ENCODE data around the gene RABEPK.
"Not testable (repeated sequence)": the region's sequence is repeated elsewhere in the genome, so short reads cannot be mapped to it uniquely, and the experiment has no call there.

RABEPK gene, protein sequence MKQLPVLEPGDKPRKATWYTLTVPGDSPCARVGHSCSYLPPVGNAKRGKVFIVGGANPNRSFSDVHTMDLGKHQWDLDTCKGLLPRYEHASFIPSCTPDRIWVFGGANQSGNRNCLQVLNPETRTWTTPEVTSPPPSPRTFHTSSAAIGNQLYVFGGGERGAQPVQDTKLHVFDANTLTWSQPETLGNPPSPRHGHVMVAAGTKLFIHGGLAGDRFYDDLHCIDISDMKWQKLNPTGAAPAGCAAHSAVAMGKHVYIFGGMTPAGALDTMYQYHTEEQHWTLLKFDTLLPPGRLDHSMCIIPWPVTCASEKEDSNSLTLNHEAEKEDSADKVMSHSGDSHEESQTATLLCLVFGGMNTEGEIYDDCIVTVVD

DNA sequence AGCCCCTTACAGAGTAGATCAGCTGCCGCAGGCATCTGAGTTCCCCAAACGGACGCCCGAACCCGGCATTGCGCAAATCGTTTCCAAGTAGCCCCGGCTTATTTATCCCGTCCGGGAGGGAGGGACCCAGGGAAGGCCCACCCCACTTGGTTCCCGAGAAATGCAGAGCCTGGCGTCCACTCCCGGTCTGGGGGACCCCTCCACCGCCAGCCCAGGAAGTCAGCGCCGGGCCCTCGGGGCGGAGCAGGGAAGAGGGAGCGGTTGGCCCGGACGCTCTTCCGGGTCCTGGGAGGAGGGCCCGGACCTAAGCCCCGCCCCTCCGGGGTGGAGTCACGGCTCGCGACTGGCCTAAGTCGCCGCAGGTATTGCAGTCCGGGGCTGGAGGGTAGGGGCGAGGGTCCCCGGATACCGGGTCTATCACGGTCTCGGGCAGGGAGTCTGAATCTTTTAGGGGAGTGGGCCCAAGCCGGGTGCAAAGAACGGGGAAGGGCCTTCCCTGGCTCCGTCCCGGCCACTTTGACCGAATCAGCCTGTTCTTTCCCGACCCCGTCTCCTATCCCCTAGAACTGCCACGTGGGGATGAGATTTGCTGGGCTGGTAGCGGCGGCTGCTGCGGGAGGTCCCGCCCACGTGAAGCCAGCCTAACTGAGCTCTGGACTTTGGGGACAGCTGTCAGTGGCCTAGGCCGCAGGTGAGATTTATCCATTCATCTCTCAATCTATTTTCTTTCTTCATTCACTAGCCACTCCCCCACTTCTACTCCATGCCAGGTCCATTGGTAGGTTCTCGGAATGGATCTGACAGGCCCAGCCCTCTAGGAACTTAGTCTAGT lies at the start of gene RABEPK:
Gene RABEPK, plus strand, starts transcription at position 327 of the 832 bp plus-strand sequence. CDS start 2,472 bp downstream, outside the sequence.
- DNase-seq (ENCODE audit: low read depth in 2 of 2), result peak; percentile 90

DNA sequence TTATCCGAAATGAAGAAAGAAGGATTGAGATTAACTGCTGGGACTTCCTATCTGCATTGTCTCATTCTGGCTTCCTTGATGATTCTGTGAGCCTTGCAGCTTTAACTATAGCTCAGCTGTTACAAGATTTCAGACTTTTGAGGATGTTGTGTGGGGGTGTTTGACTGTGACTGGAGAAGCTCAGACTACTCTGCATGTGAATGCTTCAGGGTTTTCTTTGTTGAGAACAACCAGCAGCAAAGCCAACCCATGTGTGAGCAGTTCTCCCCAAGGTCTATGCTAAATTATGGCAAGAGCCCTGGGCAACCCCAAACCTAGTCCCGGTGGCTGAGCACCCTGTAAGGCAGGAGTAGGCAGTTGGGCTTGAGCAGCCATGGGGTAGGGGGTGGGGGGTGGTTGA lies 48.6 kb upstream of the RABEPK start:
- no peak for DNase-seq (ENCODE audit: low read depth in 2 of 2)

DNA sequence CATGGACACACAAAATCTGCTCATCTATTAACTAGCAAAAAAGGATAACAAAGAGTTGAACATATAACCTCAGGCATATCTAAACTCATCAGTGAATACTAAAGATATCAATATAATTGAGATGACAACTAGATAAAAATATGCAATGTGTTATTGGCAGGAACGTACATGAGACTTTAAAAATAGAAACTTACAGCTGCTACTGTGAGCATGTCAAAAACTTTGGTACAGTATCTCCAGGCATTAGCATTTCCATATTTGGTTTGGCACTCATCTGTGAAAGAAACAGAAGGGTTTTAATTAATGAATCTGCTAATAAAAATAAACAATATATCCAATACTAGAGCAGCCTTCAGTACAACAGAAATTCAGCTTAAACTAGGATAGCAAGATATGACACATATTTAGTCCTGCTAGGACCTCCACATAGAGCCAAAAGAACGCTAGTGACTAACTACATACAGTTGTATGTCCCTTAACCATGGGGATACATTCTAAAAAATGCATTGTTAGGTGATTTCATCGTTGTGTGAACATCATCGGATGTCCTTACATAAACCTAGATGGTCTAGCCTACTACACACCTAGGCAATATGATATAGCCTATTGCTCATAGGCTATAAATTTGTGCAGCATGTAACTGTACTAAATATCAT lies 46.5 kb upstream of the RABEPK start:
- DNase-seq (ENCODE audit: low read depth in 2 of 2), result no peak

DNA sequence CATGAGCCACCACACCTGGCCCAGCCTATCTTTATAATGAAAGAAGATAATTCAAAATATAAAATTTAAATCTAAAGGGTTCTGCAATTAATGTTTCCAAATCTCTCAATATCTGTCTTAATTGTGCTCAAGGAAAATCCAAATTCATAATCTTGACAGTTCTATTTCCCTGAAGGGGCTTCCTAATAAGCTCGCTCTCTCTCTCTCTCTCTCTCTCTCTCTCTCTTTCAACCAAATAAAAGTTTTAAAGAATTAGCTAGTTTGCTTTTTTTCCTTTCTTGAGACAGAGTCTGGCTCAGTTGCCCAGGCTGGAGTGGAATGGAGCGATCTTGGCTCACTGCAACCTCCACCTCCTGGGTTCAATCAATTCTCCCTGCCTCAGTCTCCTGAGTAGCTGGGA lies 43.8 kb upstream of the RABEPK start:
- DNase-seq (ENCODE audit: low read depth in 2 of 2), result no peak

DNA sequence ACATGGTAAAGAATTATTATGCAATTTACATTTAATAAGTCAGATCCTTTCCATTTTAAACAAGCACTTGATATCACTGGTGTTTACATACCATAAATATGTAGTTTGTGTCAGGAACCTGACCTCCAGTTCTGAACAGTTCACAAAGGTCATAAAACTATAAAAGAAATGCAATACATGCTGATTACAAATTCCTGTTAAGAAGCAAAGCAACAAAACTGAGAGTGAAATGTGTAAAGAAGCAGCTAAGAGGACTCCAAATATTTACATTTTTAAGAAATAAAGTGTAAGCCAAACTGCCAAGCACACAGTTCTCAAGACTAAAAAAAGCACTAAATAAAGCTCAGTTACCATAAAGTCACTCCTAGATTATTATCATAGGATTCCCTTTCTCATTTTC lies 39.6 kb upstream of the RABEPK start:
- DNase-seq (ENCODE audit: low read depth in 2 of 2), result no peak

DNA sequence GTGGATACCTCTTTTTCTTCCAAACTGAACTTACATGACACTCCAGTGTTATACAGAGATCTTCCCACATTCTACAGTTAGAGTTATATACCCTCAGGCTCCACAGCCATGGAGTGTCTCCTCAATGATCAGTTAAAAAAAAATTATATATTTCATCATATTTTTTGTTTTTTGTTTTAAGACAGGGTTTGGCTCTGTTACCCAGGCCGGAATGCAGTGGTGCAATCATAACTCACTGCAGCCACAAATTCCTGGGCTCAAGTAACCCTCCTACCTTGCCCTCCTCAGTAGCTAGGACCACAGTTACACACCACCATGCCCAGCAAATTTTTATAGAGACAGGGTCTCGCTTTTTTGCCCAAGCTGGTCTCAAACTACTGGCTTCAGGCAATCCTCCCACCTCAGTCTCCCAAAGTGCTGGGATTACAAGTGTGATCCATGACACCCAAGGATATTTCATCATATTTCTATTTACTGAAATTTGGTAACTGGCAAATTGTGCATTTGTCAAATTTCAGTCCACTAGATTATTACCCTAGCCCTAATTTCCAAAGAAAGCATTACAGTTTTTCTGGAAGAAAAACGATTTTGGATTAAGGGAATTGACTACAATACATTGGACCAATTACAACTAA lies 38.9 kb upstream of the RABEPK start:
- no peak for DNase-seq (ENCODE audit: low read depth in 2 of 2)

DNA sequence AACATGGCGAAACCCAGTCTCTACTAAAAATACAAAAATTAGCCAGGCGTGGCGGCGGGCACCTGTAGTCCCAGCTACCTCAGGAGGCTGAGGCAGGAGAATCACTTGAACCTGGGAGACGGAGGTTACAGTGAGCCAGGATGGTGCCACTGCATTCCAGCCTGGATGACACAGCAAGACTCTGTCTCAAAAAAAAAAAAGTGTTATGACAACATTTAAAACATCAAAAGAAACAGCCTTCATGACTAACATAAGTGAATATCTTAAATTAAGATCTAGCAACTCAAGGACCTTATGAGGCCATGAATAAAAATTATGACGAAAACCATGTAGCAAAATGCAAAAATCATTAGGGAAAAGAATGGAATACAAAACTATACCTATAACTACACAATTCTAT lies 37.5 kb upstream of the RABEPK start:
- not testable (repeated sequence) for DNase-seq (ENCODE audit: low read depth in 2 of 2)

DNA sequence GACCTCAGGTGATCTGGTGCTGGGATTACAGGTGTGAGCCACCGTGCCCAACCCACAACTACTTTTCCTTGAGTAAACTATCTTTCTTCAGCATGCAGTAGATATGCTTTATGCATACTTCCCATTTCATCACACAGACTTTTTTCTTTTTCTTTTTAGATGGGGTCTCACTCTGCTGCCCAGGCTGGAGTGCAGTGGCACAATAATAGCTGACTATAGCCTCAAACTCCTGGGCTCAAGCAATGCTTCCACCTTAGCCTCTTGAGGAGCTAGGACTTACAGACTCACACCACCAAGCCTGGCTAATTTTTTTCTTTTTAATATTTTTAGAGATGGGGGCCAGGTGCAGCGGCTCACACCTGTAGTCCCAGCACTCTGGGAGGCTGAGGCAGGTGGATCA lies 33.6 kb upstream of the RABEPK start:
- DNase-seq (ENCODE audit: low read depth in 2 of 2), result no peak

DNA sequence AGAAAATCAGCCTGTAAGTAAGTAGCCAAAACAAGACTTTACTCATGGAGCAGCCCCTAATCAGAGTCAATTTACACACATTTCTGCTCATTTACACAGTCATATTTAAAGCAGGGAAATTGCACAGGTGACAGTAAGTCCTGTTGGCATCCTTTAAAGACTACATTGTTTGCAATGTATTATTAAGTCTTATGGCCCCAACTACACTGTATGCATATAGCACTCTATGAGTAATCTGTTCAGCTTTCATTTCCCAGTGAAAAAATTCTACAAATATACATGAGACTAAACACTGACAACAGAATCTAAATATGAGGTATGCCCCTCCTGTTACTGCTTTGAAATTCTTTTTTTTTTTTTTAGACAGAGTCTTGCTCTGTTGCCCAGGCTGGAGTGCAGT lies 30.4 kb upstream of the RABEPK start:
- DNase-seq (ENCODE audit: low read depth in 2 of 2), result no peak

DNA sequence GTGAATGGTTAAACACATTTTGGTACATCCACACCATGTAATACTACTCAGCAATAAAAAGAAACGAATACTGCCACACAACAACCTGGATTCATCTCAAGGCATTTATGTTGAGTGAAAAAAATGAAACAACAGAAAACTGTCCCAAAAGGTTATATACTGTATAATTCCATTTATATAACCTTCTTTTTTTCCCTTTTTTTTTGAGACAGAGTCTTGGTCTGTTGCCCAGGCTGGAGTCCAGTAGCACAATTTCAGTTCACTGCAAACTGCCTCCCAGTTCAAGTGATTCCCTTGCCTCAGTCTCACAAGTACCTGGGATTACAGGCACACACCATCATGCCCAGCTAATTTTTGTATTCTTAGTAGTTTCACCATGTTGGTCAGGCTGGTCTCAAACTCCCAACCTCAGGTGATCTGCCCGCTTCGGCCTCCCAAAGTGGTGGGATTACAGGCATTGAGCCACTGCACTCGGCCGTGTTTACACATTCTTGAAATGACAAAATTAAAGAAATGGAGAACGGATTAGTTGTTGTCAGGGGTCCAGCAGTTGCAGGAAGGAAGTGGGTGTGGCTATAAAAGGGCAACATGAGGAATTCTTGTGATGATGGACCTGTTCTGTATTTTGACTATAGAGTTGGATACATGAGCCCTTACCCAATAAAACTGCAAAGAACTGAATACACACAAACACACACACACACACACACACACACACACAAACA lies 28.1 kb upstream of the RABEPK start:
- DNase-seq (ENCODE audit: low read depth in 2 of 2), result no peak

DNA sequence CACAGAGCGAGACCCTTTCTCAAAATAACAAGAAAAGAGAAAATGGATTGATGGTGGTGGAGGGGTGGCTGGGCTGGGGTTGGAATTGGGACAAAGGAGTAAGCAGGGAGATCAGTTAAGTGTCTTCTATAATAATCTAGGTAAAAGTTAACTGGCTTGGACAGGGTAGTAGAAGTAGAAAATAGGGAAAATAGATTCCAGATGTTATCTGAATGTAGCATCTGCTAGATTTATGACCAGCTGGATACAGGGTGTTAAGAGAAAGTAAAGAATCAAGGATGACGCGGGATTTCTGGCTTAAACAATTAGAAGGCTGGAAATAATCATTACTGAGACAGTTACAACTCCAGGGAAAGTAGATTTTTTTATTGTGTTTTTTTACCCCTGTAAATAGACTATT lies 23.7 kb upstream of the RABEPK start:
- DNase-seq (ENCODE audit: low read depth in 2 of 2), result no peak

DNA sequence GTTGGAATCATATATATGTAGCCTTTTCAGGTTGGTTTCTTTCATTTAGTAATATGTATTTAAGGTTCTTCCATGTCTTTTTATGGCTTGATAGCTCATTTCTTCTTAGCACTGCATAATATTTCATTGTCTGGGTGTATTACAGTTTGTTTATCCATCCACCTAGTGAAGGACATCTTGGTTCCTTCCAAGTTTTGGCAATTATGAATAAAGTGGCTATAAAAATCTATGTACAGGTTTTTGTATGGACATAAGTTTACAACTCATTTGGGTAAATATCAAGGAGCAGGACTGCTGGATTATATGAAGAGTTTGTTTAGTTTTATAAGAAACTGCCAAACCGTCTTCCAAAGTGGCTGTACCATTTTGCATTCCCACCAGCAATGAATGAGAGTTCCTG lies 22.5 kb upstream of the RABEPK start:
- DNase-seq (ENCODE audit: low read depth in 2 of 2), result no peak

DNA sequence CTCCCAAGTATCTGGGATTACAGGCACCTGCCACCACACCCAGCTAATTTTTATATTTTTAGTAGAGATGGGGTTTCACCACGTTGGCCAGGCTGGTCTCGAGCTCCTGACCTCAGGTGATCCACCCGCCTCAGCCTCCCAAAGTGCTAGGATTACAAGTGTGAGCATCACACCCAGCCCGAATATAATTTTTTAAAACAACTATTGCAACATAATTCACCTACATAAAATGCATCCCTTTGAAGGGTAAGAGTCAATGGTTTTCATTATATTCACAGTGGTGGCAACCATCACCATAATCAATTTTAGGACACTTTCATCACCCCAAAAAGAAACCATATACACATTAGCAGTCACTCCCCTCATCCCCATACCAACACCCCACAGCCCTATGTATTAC lies 20.6 kb upstream of the RABEPK start:
- not testable (repeated sequence) for DNase-seq (ENCODE audit: low read depth in 2 of 2)

DNA sequence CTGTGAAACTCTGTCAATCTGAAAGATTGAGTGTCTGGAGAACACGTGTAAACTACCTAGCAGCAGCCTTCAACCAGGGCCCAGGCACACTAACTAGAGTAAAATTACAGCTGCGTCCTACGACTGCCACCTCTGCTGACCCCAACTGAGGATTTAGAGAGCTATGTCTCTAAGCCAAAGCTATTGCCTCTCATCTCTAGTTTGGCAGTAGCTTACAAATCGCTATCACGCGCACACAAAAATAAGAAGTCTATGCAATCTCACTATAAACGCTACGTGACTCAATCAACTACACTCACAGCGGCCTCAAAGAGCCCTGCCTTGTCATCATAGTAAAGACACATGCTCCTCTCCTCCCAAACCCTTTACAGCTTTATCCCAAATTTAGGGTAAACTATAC lies 19.5 kb upstream of the RABEPK start:
- DNase-seq (ENCODE audit: low read depth in 2 of 2), result no peak

DNA sequence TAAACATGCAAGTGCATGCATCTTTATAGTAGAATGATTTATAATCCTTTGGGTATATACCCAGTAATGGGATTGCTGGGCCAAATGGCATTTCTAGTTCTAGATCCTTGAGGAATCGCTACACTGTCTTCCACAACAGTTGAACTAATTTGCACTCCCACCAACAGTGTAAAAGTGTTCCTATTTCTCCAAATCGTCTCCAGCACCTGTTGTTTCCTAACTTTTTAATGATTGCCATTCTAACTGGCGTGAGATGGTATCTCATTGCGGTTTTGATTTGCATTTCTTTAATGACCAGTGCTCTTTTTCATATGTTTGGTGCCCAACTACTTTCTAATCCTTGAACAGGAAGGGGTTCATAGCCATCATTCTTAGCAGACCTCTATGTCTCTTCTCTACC lies 18.6 kb upstream of the RABEPK start:
- not testable (repeated sequence) for DNase-seq (ENCODE audit: low read depth in 2 of 2)

DNA sequence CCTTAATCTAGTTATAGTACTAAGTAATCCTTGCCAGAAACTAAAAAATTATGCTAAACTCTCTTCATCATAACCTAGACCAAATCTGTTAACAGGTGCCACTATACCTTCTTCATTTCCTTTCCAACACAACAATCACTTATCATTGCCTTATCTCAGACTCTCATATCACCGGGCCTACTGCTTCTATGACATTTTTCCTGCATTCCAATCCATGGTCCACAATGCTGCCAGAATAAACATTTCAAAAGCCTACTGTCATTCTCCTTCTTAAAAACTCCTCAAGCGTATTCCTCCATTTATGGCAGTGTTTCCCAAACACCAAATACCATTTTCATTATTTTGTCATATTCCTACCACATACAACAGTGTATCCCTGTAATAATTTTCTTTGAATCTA lies 17.3 kb upstream of the RABEPK start:
- DNase-seq (ENCODE audit: low read depth in 2 of 2), result no peak

DNA sequence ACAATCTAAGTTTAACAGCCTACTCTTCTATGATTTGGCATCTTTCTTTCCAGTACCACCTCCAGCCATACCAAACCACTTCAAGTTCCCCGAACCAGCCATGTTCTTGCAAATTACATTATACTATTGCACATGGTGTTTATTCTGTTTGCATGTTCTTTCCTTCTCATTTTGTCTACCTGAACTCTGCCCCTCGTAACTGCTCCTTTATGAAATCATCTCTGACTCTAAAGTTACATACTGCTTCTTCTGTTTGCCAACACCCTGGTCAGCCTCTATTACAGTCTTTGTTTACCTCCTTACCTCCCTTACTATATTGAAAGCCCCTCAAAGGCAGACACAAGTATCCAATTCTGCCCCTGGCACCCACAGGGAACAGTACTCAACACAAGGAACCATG lies 16.8 kb upstream of the RABEPK start:
- no peak for DNase-seq (ENCODE audit: low read depth in 2 of 2)

DNA sequence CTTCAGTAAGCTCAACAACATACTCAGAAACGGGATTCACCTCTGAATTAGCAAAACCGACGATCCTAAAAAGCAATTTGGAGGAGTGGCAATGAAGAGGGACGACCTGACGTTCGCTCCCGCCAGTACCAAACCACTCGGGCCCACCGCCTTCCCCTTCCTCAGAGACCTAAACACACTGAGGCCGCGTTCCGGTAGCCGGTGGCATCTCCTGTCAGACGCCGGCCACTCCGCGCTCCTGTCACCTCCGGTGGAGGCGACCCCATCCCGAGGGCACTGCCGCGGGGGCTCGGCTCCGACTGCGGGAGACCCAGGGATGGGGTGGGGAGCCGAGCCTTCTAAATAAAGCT lies 11.4 kb upstream of the RABEPK start:
- no peak for DNase-seq (ENCODE audit: low read depth in 2 of 2)

DNA sequence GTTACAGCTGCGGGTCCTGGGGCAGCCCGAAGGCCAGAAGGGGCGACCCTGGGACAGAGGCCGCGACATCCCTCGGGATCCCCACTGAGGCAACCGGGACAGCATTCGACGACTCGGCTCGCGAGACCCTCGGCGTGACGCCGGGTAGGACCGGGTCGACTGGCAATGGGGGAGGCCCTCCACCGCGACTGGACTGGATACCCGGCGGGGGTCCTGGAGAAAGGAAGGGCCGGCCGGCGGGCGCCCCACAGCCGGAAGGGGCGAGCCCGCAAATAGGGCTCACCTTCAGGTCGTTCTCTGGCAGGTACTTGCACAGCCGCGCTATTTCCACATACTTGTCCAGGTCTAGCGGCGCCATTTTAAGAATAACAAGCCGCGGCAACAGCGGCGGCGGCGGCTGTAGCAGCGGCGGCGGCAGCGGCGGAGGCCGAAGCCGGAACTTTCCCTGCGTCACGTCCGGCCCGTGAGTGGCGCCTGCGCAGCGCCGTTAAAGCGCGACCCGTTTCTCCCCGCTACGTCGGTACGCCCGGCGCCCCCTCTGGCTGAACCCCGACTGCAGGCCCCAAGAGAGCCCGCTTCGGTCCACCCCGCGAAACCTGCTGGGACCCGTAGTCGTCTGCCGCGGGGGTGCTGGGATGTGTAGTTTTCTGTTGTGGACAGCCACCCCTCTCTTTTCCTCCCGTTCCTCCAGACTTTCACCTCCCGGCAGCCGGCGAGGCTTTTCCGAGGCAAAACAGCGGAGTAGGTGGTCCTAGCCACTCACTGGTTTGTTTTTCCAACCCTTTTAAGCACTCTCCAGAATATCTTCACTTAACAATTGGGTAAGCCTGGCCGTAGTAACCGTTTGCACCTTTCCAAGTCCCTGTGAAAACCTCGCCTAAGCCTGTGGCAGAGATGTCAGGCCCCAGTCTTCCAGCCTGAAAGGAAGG lies 10.7 kb upstream of the RABEPK start, which contains the start of gene PPP6C:
Gene PPP6C, minus strand, starts transcription at position 443 of the 929 bp plus-strand sequence. Its CDS starts 85 bp downstream, at position 358.
- peak; percentile 97 for DNase-seq (ENCODE audit: low read depth in 2 of 2)

DNA sequence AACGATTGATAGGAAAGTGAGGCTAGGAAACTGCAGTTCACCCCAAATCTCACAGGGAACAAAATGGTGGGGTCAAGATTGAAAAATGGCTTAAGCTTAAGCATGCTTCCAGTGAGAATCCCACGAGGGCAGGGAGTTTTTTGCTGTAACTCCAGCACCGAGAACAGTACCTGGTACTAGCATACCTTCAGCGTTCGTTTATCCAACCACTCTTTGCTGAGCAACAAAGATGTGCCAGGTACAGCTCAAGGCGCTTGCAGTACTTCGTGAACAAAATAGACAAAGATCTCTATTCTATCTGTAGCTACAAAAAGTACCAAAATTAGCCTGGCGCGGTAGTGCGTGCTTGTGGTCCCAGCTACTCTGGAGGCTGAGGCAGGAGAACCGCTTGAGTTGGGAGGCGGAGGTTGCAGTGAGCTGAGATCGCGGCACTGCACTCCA lies 10.0 kb upstream of the RABEPK start:
- DNase-seq (ENCODE audit: low read depth in 2 of 2), result peak in 1 of 2 donors; percentile 11

Measured in activated CD4-positive, alpha-beta T cell treated with anti-CD3 and anti-CD28 coated beads for 24 hours (primary cell).